Spleen (tissue), 11 donors: ENCODE data around the gene BRD3. TPM values are rescaled to one million over a fixed set of nuclear protein-coding genes. Genes with fewer than 3 reads are reported as not detected.

Source experiments
- DNase-seq: peaks from one replicate; pipeline ENCODE4 v3.0.0-alpha.2; 2020
- H3K27ac ChIP-seq, 8 donors: fragments of 200-600 bp; sonication (generic) in 7 of 8; 1 replicate in 4 of 8; 2 replicates in 4 of 8; pipeline versions ENCODE4 v1.5.0 to v1.8.0; 2016 to 2021; ENCODE audit warnings: inconsistent platforms in 4 of 8, mild to moderate bottlenecking in 4 of 8, moderate library complexity in 1 of 8
- H3K27me3 ChIP-seq, 7 donors: fragments of 200-600 bp; sonication (generic) in 6 of 7; replicated peaks in 1 of 7; 1 replicate in 4 of 7; 2 replicates in 3 of 7; pipeline versions ENCODE4 v1.5.0 to v1.8.0; 2016 to 2021; ENCODE audit warnings: inconsistent platforms in 3 of 7, mild to moderate bottlenecking in 1 of 7
- H3K36me3 ChIP-seq, 6 donors: fragments of 200-600 bp; sonication (generic) in 5 of 6; 1 replicate in 4 of 6; 2 replicates in 2 of 6; pipeline versions ENCODE4 v1.5.0 to v1.8.0; 2016 to 2021; ENCODE audit warnings: inconsistent platforms in 2 of 6
- H3K4me1 ChIP-seq, 6 donors: fragments of 200-600 bp; sonication (generic) in 5 of 6; 1 replicate in 3 of 6; 2 replicates in 3 of 6; pipeline versions ENCODE4 v1.5.0 to v1.8.0; 2016 to 2021; ENCODE audit warnings: inconsistent platforms in 3 of 6
- H3K4me3 ChIP-seq, 8 donors: fragments of 200-600 bp; sonication (generic) in 7 of 8; 1 replicate in 4 of 8; 2 replicates in 4 of 8; pipeline versions ENCODE4 v1.5.0 to v1.8.0; 2016 to 2021; ENCODE audit warnings: inconsistent platforms in 4 of 8, mild to moderate bottlenecking in 4 of 8, moderate library complexity in 2 of 8
- H3K9me3 ChIP-seq, 8 donors: fragments of 200-600 bp; sonication (generic) in 7 of 8; 1 replicate in 4 of 8; 2 replicates in 4 of 8; pipeline versions ENCODE4 v1.5.0 to v1.8.0; 2016 to 2021; ENCODE audit warnings: inconsistent platforms in 4 of 8
- CTCF ChIP-seq, 11 experiments: fragments of 200-600 bp in 7 of 11; fragments of 450-650 bp in 4 of 11; sonication (generic) in 4 of 11; IDR thresholded peaks in 8 of 11; conservative IDR thresholded peaks in 3 of 11; 1 replicate in 7 of 11; 2 replicates in 4 of 11; pipeline versions ENCODE4 v1.4.0 to v1.8.0; 2016 to 2021; ENCODE audit warnings: antibody characterized with exemption in 11 of 11, inconsistent platforms in 4 of 11, mild to moderate bottlenecking in 1 of 11
- POLR2A ChIP-seq, 3 donors: fragments of 450-650 bp; IDR thresholded peaks; one replicate each; pipeline ENCODE4 v1.5.1; 2017; ENCODE audit warnings: antibody characterized with exemption in 3 of 3, mild to moderate bottlenecking in 1 of 3
- POLR2AphosphoS5 ChIP-seq, 3 donors: sonication (generic); formaldehyde crosslinking; IDR thresholded peaks; one replicate each; pipeline ENCODE4 v1.5.1; 2017; ENCODE audit warnings: antibody characterized with exemption in 3 of 3
- WGBS, 5 donors: extraction: QIAGEN DNeasy Blood & Tissue Kit in 3 of 5; methylation state at CpG; one replicate each; pipeline versions ENCODE4 v1.1.5 to v1.1.7; 2013 to 2018; 5-methylcytosine and 5-hydroxymethylcytosine counted together
- intact Hi-C: fragments of 100-400 bp; cut with DNase I; formaldehyde crosslinking; loops from one replicate; pipeline ENCODE4 v1.15.0; 2023; ENCODE audit warnings: low total_unique reads
- polyA plus RNA-seq, 3 donors: library from polyadenylated mRNA; stranded (reverse); fragments of 200-250 nt; gene quantifications; one replicate each; pipeline ENCODE4 v1.2.1, GENCODE V29; 2013
- total RNA-seq, 7 donors: library from RNA; depleted of rRNA in 3 of 7; stranded (reverse); fragments of >200 nt in 3 of 7; fragmentation: NEBNext Ultra II Directional in 4 of 7; extraction: Animal tissue kit (Norgen Biotek cat#: 25700) in 4 of 7; gene quantifications; one replicate each; pipeline versions ENCODE4 v1.1.0 to v1.2.1, GENCODE V29; 2016 to 2021
- donor health status: healthy with polysubstance abuse.
- donor health status: DM: no; HTN: no; CAD: no; lungs with moderate emphysema.
- donor health status: DM: no; HTN: no; CAD: no.
- donor health status: Bipolar disorder and iron deficiency.
- donor health status: healthy.
- donor health status: DM: no; HTN: no; CAD: no.
- donor health status: DM: yes; HTN: yes; CAD: no.

BRD3 gene
- total and polyA plus RNA-seq, 10 donors: 5.9 to 54.0 (median 30.0) TPM

- H3K27ac ChIP-seq: peak overlapping the region in 3 of 8 donors; percentile 16 to 39 (median 26)
These were observed 11.1 kb downstream of the BRD3 start for GRCh38 chr9:134056483-134057306.

GRCh38 chr9:134055981-134056461 lies 11.8 kb downstream of the BRD3 start:
- TF ChIP-seq CTCF (IDR thresholded peaks at IDR 0.05 in 8 of 11, conservative IDR thresholded peaks at IDR 0.05 in 3 of 11) (no peak), POLR2AphosphoS5 (IDR thresholded peaks at IDR 0.05) (peak in 1 of 3 donors; percentile 9), POLR2A (IDR thresholded peaks at IDR 0.05) (no peak)
- peak; percentile 78 for DNase-seq
- Histone ChIP-seq H3K4me3 (no peak overlapping the region), H3K27ac (peak overlapping the region in 5 of 8 donors; percentile 14 to 39 (median 23)), H3K27me3 (no peaks in the 10 kb centered on the region), H3K9me3 (no peaks in the 10 kb centered on the region), H3K4me1 (peaks cover 42 to 92% (median 79%) of the 10 kb centered on the region in 6 donors), H3K36me3 (peaks cover 0 to 51% (median 20%) of the 10 kb centered on the region in 6 donors)
- intact Hi-C loops: no loop called here
- WGBS, 5 donors: 43 to 69% (median 46%) methylated on average over 12 to 13 of the region's 13 CpGs

More at GRCh38 chr9:134056483-134057306, 11.1 kb downstream of the BRD3 start:
- Histone ChIP-seq H3K4me3 (no peak overlapping the region), H3K36me3 (peaks cover 0 to 44% (median 13%) of the 10 kb centered on the region in 6 donors), H3K9me3 (no peaks in the 10 kb centered on the region), H3K4me1 (peaks cover 46 to 99% (median 86%) of the 10 kb centered on the region in 6 donors), H3K27me3 (no peaks in the 10 kb centered on the region)
- DNase-seq: no peak
- no peak for TF ChIP-seq CTCF (IDR thresholded peaks at IDR 0.05 in 8 of 11, conservative IDR thresholded peaks at IDR 0.05 in 3 of 11)
- no peak for TF ChIP-seq POLR2AphosphoS5 (IDR thresholded peaks at IDR 0.05)
- no peak for TF ChIP-seq POLR2A (IDR thresholded peaks at IDR 0.05)
- intact Hi-C loops: no loop called here
- WGBS, 5 donors: 85 to 94% (median 86%) methylated on average over 15 to 23 of the region's 23 CpGs

- Histone ChIP-seq H3K36me3 (peaks cover 0 to 60% (median 28%) of the 10 kb centered on the region in 6 donors), H3K4me1 (peaks cover 35 to 84% (median 71%) of the 10 kb centered on the region in 6 donors), H3K27me3 (no peaks in the 10 kb centered on the region), H3K9me3 (no peaks in the 10 kb centered on the region), H3K27ac (peak overlapping the region in 5 of 8 donors; percentile 14 to 39 (median 23)), H3K4me3 (no peak overlapping the region)
- TF ChIP-seq POLR2AphosphoS5 (IDR thresholded peaks at IDR 0.05): no peak
- TF ChIP-seq CTCF (IDR thresholded peaks at IDR 0.05 in 8 of 11, conservative IDR thresholded peaks at IDR 0.05 in 3 of 11): no peak
- TF ChIP-seq POLR2A (IDR thresholded peaks at IDR 0.05): no peak
- intact Hi-C loops: no loop called here
- WGBS, 5 donors: 82 to 96% (median 87%) methylated on average over 13 to 28 of the region's 28 CpGs
- DNase-seq: peak; percentile 64
These were observed 12.7 kb downstream of the BRD3 start for GRCh38 chr9:134054891-134055811.
